Measurements from ENCODE around the gene ZNF143.
A peak's percentile ranks its signal among the peaks of the same experiment; 100 is the strongest.

ZNF143 gene

GRCh38 chr11:9550191-9550628 lies 89.4 kb downstream of the ZNF143 start:
- DNase-seq, result no peak

- no peak for DNase-seq
These were observed 100.6 kb downstream of the ZNF143 start for GRCh38 chr11:9561279-9561982.

- DNase-seq, result no peak
These were observed 101.9 kb downstream of the ZNF143 start for GRCh38 chr11:9562716-9563115.

GRCh38 chr11:9563196-9563730 lies 102.5 kb downstream of the ZNF143 start:
- no peak for DNase-seq

- no peak for DNase-seq
These were observed 105.2 kb downstream of the ZNF143 start for GRCh38 chr11:9565822-9566560.

GRCh38 chr11:9566561-9567063 lies 105.8 kb downstream of the ZNF143 start:
- no peak for DNase-seq

- DNase-seq, result no peak
These were observed 106.6 kb downstream of the ZNF143 start for GRCh38 chr11:9567401-9567800.

- no peak for DNase-seq
These were observed 107.5 kb downstream of the ZNF143 start for GRCh38 chr11:9568161-9568853.

- no peak for DNase-seq
These were observed 108.2 kb downstream of the ZNF143 start for GRCh38 chr11:9568854-9569587.

- no peak for DNase-seq
These were observed 108.9 kb downstream of the ZNF143 start for GRCh38 chr11:9569588-9570164.

GRCh38 chr11:9570313-9571025 lies 109.7 kb downstream of the ZNF143 start:
- no peak for DNase-seq

GRCh38 chr11:9571071-9571762 lies 110.4 kb downstream of the ZNF143 start:
- no peak for DNase-seq

- DNase-seq, result no peak
These were observed 110.9 kb downstream of the ZNF143 start for GRCh38 chr11:9571763-9572115.

- DNase-seq, result peak; percentile 76
These were observed 112.4 kb downstream of the ZNF143 start, which contains the start of gene WEE1 for GRCh38 chr11:9573052-9573774. Gene WEE1, plus strand, starts transcription at chr11:9573670. Its CDS starts 264 bp downstream, at chr11:9573934.

GRCh38 chr11:9573775-9574621 lies 113.2 kb downstream of the ZNF143 start:
- DNase-seq, result no peak

GRCh38 chr11:9574622-9575259 lies 113.9 kb downstream of the ZNF143 start:
- no peak for DNase-seq

GRCh38 chr11:9575260-9576240 lies 114.7 kb downstream of the ZNF143 start:
- no peak for DNase-seq
